ENCODE measurements around the gene RBM33.

The RBM33 gene

GRCh38 chr7:155699180-155699579 lies 54.7 kb downstream of the RBM33 start:
- no peak for DNase-seq

DNA sequence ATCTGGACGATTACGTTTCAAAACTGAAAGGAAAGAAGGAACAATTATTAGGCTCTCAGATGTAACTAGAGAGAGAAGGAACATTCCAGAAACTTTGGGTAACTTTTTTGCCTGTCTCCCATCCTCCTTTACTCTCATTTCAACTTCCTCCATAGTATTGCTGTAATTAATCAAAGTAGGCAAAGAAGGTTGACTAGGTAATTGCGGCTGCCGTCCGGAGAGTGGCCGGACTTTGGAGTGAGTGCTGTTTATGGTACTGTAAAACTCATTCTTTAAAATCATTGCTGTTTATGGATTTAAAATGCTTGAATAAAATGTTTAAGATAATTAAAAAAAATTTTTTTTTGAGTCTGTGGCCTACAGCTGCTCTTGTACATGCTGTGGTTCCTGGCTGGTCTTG lies 56.4 kb downstream of the RBM33 start:
- DNase-seq: no peak

- DNase-seq: no peak
Measured at GRCh38 chr7:155701972-155702544, 57.6 kb downstream of the RBM33 start.

DNA sequence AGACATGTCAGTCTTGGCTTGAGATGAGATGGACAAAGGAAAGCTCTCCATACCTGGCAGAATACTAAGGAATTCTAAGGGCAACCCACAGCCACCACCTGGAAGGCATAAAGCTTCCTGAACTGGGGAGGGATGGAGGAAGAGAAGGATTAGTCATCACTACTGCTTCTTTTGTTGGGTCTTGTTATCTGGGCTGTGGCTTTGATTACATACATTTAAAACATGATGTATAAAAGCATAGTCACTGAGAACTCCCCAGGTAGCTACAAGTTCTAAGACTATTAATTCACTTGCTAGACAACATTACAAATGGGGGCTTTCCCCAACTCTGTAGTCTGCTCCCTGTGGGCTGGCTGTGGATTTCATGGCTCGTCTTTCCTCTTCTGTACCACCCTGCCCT lies 58.2 kb downstream of the RBM33 start:
- DNase-seq: no peak

DNA sequence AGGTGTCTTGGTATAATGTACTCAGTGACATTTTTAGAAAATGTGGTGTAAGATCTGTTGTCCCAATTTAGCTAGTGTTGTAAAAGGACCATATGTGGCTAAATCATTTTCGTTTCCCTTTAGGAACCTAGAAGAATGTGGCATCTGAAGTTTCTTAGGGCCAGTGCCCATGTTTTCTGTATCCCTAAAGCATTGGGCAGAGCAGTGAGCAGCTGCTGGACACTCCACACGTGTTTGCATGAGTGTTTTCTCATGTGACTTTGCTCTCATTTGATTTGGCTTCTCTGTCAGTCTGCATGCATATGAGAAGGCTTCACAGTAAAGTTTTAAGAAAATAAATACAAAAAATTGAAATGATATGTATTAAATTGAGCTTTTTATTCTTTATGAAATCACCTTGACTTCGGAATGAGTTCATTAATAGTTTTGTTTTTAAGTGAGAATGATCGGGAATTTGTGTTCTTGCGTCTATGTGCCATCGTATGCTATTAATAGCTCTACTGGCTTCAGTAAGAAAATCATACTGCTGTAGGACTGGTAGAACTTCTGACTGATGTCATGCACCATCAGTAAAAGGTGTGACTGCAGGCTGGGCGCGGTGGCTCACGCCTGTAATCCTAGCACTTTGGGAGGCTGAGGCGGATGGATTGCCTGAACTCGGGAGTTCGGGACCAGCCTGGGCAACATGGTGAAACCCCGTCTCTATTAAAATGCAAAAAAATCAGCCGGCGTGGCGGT lies 61.3 kb downstream of the RBM33 start:
- DNase-seq: no peak

- DNase-seq: no peak
Measured at GRCh38 chr7:155706376-155706775, 61.9 kb downstream of the RBM33 start.

- no peak for DNase-seq
Measured at GRCh38 chr7:155709453-155709852, 65.0 kb downstream of the RBM33 start.

DNA sequence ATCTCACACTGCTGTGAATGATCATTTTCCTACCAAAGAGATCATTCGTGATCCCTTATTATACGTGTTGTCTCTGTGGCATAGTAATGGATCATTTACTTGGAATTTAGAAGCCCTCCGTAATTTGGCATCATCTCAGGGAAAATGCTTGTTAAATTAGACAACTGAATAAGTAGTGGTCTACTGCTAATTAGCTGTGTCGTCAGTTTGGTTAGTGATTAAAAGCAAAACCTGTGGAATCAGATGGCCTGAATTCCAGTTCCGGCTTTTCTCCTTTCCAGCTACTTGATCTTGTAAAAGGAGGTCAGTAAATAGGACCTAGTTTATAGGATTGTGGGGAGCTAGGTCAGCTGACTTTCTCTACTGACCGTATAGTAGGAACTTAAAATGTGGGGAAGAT lies 65.6 kb downstream of the RBM33 start:
- DNase-seq: no peak

GRCh38 chr7:155710530-155710929 lies 66.1 kb downstream of the RBM33 start:
- DNase-seq: no peak

DNA sequence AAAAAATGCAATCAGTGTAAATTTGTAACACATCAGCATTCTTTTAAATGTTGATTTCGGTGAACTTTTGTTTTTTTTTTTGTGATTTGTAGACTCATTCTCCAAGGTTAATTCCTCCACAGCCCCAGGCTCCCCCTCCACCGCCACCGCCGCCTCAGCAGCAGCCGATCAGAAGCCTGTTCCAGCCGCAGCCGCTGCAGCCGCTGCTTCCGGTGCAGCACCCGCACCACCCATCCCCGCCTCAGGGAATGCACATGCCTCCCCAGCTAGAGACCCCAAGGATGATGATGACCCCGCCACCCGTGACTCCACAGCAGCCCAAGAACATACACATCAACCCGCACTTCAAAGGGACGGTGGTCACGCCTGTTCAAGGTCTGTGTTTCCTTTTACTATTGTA lies 66.6 kb downstream of the RBM33 start:
- no peak for DNase-seq

DNA sequence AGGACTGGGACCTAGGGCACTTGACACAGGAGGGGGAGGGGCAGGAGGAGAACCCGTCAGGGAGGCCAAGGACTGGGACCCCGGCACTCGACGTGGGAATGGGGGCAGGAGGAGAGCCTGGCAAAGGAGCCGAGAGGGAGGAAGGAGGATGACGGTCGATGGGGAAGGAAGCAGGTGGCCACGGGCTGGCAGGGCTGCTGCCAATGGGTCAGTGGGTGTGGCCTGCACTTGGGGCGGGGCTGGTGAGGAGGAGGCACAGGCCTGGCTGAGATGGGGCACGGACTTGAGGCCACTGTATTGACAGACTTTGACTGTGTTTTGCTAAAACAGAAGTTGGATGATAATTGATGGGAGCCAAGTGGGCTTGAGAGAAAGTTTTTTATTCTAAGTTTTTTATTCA lies 68.9 kb downstream of the RBM33 start:
- no peak for DNase-seq

- no peak for DNase-seq
Measured at GRCh38 chr7:155714702-155715101, 70.2 kb downstream of the RBM33 start.

- DNase-seq: no peak
Measured at GRCh38 chr7:155715111-155715805, 70.8 kb downstream of the RBM33 start.

DNA sequence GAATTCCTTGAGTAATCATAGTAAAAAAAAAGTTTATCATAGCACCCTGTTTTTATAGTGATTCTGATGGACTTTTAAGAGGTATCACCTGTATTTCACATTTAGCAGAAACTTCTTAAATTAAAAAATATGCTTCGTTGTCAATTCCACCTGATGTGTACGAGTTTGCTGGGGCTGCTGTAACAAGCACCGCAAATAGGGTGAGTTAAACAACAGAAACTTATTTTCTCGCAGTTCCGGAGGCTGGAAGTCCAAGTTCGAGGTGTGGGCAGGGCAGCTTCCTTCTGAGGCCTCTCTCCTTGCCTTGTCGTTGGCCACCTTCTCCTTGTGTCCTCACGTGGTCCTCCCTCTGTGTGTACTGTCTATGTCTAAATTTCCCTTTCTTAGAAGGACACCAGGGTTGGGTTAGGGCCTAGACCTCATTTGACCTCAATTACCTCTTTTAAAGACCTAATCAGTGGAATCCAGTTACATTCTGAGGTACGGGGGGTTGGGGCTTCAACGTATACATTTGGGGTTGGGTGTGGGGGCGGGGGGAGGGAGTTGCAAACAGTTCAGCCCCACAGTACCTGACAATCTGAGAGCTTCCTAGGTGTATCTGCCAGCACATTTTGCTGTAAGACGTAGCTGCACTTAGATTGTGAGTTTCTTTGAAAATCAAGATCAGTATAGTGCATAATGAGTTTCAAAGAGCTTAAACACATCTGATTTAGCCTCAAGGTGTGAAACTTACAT lies 72.7 kb downstream of the RBM33 start:
- DNase-seq: no peak

DNA sequence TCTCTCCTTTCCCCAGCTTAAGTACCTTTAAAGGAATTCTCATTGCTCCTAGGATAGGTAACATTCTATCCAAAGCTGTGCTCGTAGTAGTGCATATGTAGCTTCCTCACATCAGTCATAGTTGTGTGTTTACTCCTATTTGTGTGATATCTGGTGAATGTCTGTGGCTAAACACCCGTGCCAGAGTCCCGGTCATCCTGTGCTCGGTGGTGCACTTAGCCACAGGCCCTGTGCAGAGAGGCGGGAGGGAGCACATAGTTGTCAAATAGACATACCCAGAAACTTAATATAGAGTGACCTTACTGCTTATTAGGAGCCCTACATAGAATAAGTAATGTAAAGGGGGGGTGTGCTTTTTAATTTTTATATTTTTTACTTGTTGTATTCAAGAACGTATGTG lies 76.6 kb downstream of the RBM33 start:
- no peak for DNase-seq

GRCh38 chr7:155722118-155722517 lies 77.7 kb downstream of the RBM33 start:
- no peak for DNase-seq

DNA sequence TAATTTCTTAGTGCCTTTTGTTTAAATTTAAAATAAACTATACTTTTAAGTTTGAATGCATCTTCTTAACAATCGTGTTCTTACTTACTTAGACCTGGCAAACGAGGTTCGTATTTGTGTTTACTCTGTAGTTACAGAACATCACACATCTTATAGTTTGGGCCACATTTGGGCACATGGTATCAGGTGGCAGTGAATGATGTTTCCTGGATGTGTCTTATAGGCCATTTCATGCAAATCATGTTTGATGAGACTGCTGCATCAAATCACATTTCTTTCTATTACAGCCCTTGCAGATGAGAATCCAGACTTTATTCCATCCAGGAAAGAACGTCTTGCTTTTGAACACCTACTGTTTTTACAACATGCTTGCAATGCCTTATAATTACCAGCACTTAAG lies 78.5 kb downstream of the RBM33 start:
- no peak for DNase-seq

DNA sequence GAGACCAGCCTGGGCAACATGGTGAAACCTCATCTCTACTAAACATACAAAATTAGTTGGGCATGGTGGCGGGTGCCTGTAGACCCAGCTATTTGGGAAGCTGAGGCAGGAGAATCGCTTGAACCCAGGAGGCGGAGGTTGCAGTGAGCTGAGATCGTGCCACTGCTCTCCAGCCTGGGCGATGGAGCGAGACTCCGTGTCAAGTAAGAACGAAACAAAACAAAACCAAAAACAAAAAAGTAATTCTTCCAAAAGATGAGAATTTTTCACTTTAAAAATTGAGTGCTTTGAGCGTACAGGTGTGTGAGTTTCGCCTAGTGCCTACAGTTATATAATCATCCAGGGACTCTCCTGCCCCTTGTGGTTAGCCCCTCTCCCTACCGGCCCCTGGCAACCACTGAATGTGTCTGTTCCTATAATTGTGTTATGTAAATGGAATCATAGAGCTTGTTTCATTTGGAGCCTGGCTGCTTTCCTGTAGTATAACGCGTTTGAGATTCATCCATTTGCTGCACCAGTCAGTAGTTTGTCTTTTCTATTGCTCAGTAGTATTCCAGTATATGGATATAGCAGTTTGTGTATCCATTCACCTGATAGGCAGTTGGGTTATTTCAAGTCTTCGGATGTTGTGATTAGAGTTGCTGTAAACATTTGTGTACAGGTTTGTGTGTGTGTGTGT lies 80.0 kb downstream of the RBM33 start:
- no peak for DNase-seq

DNA sequence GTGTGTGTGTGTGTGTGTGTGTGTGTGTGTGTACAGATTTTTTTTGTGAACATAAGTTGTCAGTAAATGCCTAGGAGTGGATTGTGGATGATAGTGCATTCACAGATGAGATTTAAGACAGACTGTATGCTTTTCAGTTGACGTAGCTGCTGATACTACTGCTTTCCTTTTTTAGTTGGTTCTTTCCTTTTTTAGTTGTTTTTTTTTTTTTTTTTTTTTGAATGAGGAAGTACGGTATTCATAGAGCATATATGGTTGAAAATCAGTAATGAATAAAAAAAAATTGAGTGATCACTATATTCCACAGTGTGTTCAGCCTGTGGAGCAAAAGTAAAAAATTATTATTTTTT lies 80.5 kb downstream of the RBM33 start:
- DNase-seq: no peak

DNA sequence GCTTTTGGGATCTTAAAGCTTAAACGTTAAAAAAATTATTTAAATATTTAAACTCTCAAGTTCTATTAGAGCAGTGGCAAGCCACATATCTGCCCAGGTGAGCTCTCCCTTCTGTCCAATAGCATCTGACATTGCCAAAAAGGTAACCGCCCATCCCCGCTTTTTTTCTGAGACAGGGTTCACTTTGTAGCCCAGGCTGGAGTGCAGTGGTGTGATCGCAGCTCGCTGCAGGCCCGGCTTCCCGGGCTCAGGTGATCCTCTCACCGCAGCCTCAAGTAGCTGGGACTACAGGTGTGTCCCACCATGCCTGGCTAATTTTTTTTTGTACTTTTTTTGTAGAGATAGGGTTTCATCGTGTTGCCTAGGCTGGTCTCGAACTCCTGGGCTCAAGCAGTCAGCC lies 83.2 kb downstream of the RBM33 start:
- no peak for DNase-seq

DNA sequence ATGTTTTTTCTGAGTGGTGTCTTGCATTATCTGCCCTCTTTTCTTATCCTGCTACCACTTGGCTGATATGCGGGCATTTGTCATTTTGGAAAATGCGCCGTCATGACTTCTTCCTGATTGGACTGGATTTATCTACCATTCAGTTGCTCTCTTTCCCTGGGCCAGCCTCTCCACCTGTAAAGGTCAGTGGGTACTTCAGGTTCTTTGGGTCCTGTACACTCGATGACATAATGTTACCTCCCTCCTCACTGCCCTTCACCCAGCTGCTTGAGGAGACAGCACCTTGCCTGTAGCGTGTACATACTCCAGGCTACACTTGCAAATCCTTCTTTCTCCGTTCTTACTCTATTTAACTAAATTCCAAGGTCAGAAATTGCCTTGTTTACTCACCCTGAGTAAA lies 83.7 kb downstream of the RBM33 start:
- no peak for DNase-seq

GRCh38 chr7:155729847-155730246 lies 85.4 kb downstream of the RBM33 start:
- DNase-seq: no peak

GRCh38 chr7:155731380-155731779 lies 86.9 kb downstream of the RBM33 start:
- DNase-seq: no peak

Measured in CD4-positive, alpha-beta T cell treated with Interleukin-12 subunit alpha and Interleukin-12 subunit beta, for 1 hour (primary cell).